HepG2 (cell line): Measurements from ENCODE around the gene EPS8L3.

Experiments used
- AKAP8 ChIP-seq: sonication (generic); formaldehyde crosslinking; IDR thresholded peaks from 2 replicates; pipeline ENCODE4 v1.5.1; 2020; ENCODE audit warnings: mild to moderate bottlenecking, missing genetic modification reagents
- EHMT2 ChIP-seq: fragments of 200-600 bp; sonication (generic); IDR thresholded peaks from 2 replicates; pipeline ENCODE4 v1.7.0; 2017; ENCODE audit warnings: antibody characterized with exemption, low read depth, low read length, borderline replicate concordance
- EZH2 ChIP-seq: conservative IDR thresholded peaks from 2 replicates; pipeline ENCODE4 v1.6.1; 2012; ENCODE audit warnings: mild to moderate bottlenecking, low read depth, low read length, moderate library complexity
- GTF2F1 ChIP-seq: fragments of 150-350 bp; IDR thresholded peaks from 2 replicates; pipeline ENCODE4 v1.6.1; 2014; ENCODE audit warnings: low read length
- RAD21 ChIP-seq: fragments of 450-650 bp; formaldehyde crosslinking; IDR thresholded peaks from 2 replicates; pipeline ENCODE4 v1.5.0; 2020; ENCODE audit warnings: mild to moderate bottlenecking
- TRIM24 ChIP-seq: sonication (generic); formaldehyde crosslinking; IDR thresholded peaks from 2 replicates; pipeline ENCODE4 v1.8.0; 2022; ENCODE audit warnings: mild to moderate bottlenecking, missing genetic modification reagents
- ZZZ3 ChIP-seq: sonication (generic); formaldehyde crosslinking; IDR thresholded peaks from 2 replicates; pipeline ENCODE4 v1.4.0; 2020; ENCODE audit warnings: missing genetic modification reagents, mild to moderate bottlenecking, borderline replicate concordance
- TF ChIP-seq, protein P1 (sequence below), 2 experiments: sonication (generic) in 1 of 2; formaldehyde crosslinking in 1 of 2; IDR thresholded peaks; 2 replicates each; pipeline versions ENCODE4 v1.5.1 to v1.6.1; 2011 to 2020; ENCODE audit warnings: borderline replicate concordance in 1 of 2, low read depth in 1 of 2, low read length in 1 of 2, mild to moderate bottlenecking in 1 of 2, missing genetic modification reagents in 1 of 2, moderate library complexity in 1 of 2
- TF ChIP-seq, protein P2 (sequence below): sonication (generic); formaldehyde crosslinking; IDR thresholded peaks from 2 replicates; pipeline ENCODE4 v1.5.0; 2020; ENCODE audit warnings: mild to moderate bottlenecking, missing genetic modification reagents, moderate library complexity
- TF ChIP-seq, protein P3 (sequence below): sonication (generic); formaldehyde crosslinking; IDR thresholded peaks from 2 replicates; pipeline ENCODE4 v1.4.0; 2020; ENCODE audit warnings: missing genetic modification reagents, mild to moderate bottlenecking, borderline replicate concordance

DNA sequence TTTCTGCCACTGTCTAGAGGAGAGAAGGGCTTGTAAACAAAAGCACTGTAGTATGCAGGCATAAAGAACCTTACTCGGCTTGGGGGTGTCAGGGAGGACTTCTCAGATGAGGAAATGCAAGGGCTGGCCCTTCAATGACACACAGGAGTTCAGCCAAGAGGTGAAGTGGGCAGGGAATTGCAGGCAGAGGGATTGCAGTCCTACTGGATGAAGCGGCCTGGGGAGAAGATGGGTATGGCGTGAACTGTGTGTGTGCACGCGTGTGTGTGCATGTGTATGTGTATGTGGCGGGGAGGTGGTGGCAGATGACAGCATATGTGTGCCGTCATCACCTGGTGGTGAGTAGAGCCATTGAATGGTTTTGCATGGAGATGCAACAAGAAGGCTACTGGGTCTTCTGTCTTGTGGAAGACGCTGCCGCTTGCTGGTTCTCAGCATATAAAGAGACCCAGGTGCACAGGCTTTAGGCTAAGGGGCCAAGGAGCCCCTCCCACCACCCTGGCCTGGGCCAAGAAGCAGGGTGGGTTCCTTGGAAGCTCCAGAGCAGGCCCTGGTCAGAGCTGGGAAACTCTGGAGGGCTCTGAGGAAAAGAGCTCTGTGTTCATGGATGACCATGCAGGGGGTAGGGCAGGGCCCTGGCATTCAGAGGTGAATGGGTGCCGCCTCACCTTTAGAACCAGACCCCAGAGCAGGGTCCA lies 4.1 kb upstream of the EPS8L3 start:
- TF ChIP-seq, protein P1, sequence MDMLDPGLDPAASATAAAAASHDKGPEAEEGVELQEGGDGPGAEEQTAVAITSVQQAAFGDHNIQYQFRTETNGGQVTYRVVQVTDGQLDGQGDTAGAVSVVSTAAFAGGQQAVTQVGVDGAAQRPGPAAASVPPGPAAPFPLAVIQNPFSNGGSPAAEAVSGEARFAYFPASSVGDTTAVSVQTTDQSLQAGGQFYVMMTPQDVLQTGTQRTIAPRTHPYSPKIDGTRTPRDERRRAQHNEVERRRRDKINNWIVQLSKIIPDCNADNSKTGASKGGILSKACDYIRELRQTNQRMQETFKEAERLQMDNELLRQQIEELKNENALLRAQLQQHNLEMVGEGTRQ (IDR thresholded peaks at IDR 0.05; ENCODE audit: low read depth, low read length): no peak
- TF ChIP-seq, protein P1 (CRISPR knock-in tag; IDR thresholded peaks at IDR 0.05; ENCODE audit: borderline replicate concordance): no peak
- no peak for TF ChIP-seq ZZZ3 (CRISPR knock-in tag)
- no peak for TF ChIP-seq RAD21 (CRISPR knock-in tag)
- TF ChIP-seq EHMT2: no peak
- no peak for TF ChIP-seq AKAP8
- TF ChIP-seq, protein P2, sequence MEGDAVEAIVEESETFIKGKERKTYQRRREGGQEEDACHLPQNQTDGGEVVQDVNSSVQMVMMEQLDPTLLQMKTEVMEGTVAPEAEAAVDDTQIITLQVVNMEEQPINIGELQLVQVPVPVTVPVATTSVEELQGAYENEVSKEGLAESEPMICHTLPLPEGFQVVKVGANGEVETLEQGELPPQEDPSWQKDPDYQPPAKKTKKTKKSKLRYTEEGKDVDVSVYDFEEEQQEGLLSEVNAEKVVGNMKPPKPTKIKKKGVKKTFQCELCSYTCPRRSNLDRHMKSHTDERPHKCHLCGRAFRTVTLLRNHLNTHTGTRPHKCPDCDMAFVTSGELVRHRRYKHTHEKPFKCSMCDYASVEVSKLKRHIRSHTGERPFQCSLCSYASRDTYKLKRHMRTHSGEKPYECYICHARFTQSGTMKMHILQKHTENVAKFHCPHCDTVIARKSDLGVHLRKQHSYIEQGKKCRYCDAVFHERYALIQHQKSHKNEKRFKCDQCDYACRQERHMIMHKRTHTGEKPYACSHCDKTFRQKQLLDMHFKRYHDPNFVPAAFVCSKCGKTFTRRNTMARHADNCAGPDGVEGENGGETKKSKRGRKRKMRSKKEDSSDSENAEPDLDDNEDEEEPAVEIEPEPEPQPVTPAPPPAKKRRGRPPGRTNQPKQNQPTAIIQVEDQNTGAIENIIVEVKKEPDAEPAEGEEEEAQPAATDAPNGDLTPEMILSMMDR: no peak
- no peak for TF ChIP-seq EZH2
- no peak for TF ChIP-seq GTF2F1
- TF ChIP-seq, protein P3, sequence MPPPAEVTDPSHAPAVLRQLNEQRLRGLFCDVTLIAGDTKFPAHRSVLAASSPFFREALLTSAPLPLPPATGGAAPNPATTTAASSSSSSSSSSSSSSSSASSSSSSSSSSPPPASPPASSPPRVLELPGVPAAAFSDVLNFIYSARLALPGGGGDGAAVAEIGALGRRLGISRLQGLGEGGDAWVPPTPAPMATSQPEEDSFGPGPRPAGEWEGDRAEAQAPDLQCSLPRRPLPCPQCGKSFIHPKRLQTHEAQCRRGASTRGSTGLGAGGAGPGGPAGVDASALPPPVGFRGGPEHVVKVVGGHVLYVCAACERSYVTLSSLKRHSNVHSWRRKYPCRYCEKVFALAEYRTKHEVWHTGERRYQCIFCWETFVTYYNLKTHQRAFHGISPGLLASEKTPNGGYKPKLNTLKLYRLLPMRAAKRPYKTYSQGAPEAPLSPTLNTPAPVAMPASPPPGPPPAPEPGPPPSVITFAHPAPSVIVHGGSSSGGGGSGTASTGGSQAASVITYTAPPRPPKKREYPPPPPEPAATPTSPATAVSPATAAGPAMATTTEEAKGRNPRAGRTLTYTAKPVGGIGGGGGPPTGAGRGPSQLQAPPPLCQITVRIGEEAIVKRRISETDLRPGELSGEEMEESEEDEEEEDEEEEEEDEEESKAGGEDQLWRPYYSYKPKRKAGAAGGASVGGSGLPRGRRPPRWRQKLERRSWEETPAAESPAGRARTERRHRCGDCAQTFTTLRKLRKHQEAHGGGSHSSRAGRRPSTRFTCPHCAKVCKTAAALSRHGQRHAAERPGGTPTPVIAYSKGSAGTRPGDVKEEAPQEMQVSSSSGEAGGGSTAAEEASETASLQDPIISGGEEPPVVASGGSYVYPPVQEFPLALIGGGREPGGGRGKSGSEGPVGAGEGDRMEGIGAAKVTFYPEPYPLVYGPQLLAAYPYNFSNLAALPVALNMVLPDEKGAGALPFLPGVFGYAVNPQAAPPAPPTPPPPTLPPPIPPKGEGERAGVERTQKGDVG (CRISPR knock-in tag): no peak
- TF ChIP-seq TRIM24: no peak
